Body of pancreas (tissue), 4 donors: Measurements from ENCODE around the gene TEX54. TPM values are rescaled to one million over a fixed set of nuclear protein-coding genes. Genes with fewer than 3 reads are reported as not detected.
A peak's percentile ranks its signal among the peaks of the same experiment; 100 is the strongest.

Source experiments
- ATAC-seq: fragments of 150-250 bp; one replicate; pipeline ENCODE4 v1.9.1; 2016
- DNase-seq, 4 donors: peaks; one replicate each; pipeline ENCODE4 v3.0.0-alpha.2; 2019
- H3K27ac ChIP-seq, 4 donors: fragments of 200-600 bp; sonication (generic); 1 replicate in 3 of 4; 2 replicates in 1 of 4; pipeline versions ENCODE4 v1.5.1 to v1.6.1; 2016 to 2019; ENCODE audit warnings: mild to moderate bottlenecking in 1 of 4, mixed read lengths in 1 of 4, moderate library complexity in 1 of 4
- H3K27me3 ChIP-seq, 2 donors: fragments of 200-600 bp; sonication (generic); one replicate each; pipeline ENCODE4 v1.6.0; 2016; ENCODE audit warnings: mild to moderate bottlenecking in 1 of 2
- H3K36me3 ChIP-seq, 2 donors: fragments of 200-600 bp; sonication (generic); replicated peaks in 1 of 2; 2 replicates each; pipeline ENCODE4 v1.5.1; 2016; ENCODE audit warnings: low read depth in 2 of 2; ENCODE audit not compliant: insufficient read depth in 1 of 2
- H3K4me1 ChIP-seq: fragments of 200-600 bp; sonication (generic); one replicate; pipeline ENCODE4 v1.6.0; 2016
- H3K4me3 ChIP-seq, 2 donors: fragments of 200-600 bp; sonication (generic); 1 replicate in 1 of 2; 2 replicates in 1 of 2; pipeline ENCODE4 v1.5.1; 2016 to 2019
- H3K9me3 ChIP-seq, 3 donors: fragments of 200-600 bp; sonication (generic); 1 replicate in 2 of 3; 2 replicates in 1 of 3; pipeline ENCODE4 v1.5.1; 2016
- POLR2A ChIP-seq, 3 donors: fragments of 450-650 bp; IDR thresholded peaks; one replicate each; pipeline ENCODE4 v1.6.1; 2016; ENCODE audit warnings: antibody characterized with exemption in 3 of 3, mild to moderate bottlenecking in 2 of 3
- WGBS, 2 donors: methylation state at CpG; one replicate each; pipeline ENCODE4 v1.1.5; 2017; 5-methylcytosine and 5-hydroxymethylcytosine counted together
- intact Hi-C: fragments of 100-400 bp; cut with DNase I; formaldehyde crosslinking; loops from one replicate; pipeline ENCODE4 v1.15.1; 2023
- total RNA-seq, 2 donors: library from RNA; depleted of rRNA; stranded (reverse); fragments of >200 nt; gene quantifications; one replicate each; pipeline ENCODE4 v1.1.0, GENCODE V29; 2016
- TF ChIP-seq, protein P1 (sequence below), 7 experiments: fragments of 450-650 bp in 4 of 7; fragments of 200-600 bp in 3 of 7; sonication (generic) in 3 of 7; IDR thresholded peaks; one replicate each; pipeline ENCODE4 v1.5.1; 2016 to 2019; ENCODE audit warnings: antibody characterized with exemption in 7 of 7

TEX54 gene
- total RNA-seq, 2 donors from 2014 or later = not detected

DNA sequence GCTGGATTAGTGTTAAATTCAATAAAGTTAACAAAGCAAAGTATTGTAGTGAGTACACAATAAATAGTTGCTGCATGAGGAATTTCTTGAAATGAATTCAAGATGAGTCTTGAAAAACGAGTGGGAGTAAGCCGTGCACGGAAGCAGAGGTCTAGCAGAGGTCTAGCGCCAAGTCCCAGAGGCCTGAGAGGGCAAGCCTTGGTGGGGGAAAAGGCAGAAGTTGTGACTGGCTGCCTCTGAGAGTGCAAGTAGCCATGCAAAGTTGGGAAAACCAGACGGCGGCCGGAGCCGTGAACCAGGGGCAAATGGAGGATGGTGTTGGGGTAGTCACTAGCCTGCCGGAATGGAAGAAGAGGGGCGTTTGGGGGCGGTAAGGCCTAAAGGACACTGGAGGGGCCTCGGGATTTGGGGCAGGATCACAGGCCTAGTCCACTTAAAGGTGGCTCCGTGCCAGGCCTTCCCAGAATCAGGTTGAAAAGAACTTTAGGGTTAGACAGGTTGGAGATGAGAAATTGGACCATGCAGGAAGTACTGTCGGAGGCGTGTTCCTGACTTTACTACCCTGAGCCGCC lies 47.7 kb upstream of the TEX54 start:
- ATAC-seq (peak; percentile 5), DNase-seq (peak in 3 of 4 donors; percentile 47 to 62 (median 48))
- Histone ChIP-seq H3K4me3 (peak overlapping the region; percentile 60 to 98), H3K36me3 (peaks cover 4 to 7% of the 10 kb centered on the region in 2 donors), H3K27ac (peak overlapping the region; percentile 97 to 99 (median 98)), H3K4me1 (peaks cover 78% of the 10 kb centered on the region), H3K9me3 (no peaks in the 10 kb centered on the region), H3K27me3 (no peaks in the 10 kb centered on the region)
- WGBS, 2 donors = 2 to 3% methylated on average over 15 to 16 of the region's 16 CpGs
- intact Hi-C loops = no loop called here
- TF ChIP-seq POLR2A (IDR thresholded peaks at IDR 0.05) = no peak
- TF ChIP-seq, protein P1, sequence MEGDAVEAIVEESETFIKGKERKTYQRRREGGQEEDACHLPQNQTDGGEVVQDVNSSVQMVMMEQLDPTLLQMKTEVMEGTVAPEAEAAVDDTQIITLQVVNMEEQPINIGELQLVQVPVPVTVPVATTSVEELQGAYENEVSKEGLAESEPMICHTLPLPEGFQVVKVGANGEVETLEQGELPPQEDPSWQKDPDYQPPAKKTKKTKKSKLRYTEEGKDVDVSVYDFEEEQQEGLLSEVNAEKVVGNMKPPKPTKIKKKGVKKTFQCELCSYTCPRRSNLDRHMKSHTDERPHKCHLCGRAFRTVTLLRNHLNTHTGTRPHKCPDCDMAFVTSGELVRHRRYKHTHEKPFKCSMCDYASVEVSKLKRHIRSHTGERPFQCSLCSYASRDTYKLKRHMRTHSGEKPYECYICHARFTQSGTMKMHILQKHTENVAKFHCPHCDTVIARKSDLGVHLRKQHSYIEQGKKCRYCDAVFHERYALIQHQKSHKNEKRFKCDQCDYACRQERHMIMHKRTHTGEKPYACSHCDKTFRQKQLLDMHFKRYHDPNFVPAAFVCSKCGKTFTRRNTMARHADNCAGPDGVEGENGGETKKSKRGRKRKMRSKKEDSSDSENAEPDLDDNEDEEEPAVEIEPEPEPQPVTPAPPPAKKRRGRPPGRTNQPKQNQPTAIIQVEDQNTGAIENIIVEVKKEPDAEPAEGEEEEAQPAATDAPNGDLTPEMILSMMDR (IDR thresholded peaks at IDR 0.05) = no peak

DNA sequence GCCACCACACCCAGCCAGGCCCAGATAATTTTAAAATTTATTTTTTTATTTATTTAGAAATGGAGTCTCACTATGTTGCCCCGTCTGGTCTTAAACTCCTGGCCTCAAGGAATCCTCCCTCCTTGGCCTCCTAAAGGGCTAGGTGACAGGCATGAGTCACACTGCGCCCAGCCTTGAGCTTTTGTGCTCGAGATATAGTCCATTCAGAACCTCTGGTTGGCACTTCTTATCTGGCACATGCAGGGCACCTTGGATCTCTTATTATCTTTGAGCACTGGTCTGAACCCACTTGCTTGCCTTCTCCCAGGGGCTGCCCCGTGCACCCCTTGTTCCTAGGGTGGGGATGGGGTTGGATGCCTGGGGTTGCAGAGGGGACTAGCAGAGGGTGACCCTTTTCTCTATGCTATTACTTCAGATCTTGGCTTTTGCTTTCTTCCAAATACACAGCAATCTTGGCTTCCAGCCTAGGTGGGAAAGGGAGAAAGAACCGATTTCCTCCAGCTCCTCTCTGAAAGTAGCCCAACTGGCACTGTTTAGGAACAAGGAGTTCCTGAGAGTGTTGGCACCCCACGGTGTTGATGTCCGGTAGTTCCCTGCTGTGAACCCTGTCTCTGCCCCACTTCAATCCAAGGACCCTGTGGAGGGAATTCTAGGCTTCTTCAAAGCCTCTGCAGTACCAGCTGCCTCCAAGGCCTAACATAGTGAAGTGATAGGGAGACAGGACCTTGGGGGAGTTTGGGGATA lies 46.8 kb upstream of the TEX54 start:
- peaks cover 80% of the 10 kb centered on the region for H3K4me1 ChIP-seq
- TF ChIP-seq, protein P1 (IDR thresholded peaks at IDR 0.05) = no peak
- TF ChIP-seq POLR2A (IDR thresholded peaks at IDR 0.05) = no peak
- H3K27me3 ChIP-seq = no peaks in the 10 kb centered on the region
- WGBS, 2 donors = 41 to 51% methylated on average over 5 to 7 of the region's 7 CpGs
- H3K9me3 ChIP-seq = no peaks in the 10 kb centered on the region
- no peak overlapping the region for H3K4me3 ChIP-seq
- intact Hi-C loops = no loop called here
- peak overlapping the region; percentile 97 to 99 (median 98) for H3K27ac ChIP-seq
- no peaks in the 10 kb centered on the region for H3K36me3 ChIP-seq
- DNase-seq (peak in 2 of 4 donors; percentile 48 to 57), ATAC-seq (no peak)

DNA sequence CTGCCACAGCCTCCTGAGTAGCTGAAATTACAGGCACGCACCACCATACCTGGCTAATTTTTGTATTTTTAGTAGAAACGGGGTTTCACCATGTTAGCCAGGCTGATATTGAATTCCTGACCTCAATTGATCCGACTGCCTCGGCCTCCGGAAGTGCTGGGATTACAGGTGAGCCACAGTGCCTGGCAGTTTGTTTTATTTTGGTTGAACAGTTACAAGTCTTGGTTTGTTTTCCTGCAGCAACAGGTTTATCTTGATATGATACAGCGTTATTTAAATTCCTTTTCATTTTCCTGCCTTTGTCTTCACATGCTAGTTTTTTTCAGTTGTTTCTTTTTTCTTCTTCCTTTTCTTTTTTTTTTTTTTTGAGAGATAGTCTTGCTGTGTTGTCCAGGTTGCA lies 44.1 kb upstream of the TEX54 start:
- WGBS, 2 donors = 16 to 26% methylated on average over 6 of the region's 6 CpGs
- H3K36me3 ChIP-seq = peaks cover 0 to 2% of the 10 kb centered on the region in 2 donors
- no peaks in the 10 kb centered on the region for H3K9me3 ChIP-seq
- ATAC-seq (no peak), DNase-seq (peak in 1 of 4 donors; percentile 25)
- no peaks in the 10 kb centered on the region for H3K27me3 ChIP-seq
- H3K27ac ChIP-seq = peak overlapping the region in 3 of 4 donors; percentile 33 to 98 (median 67)
- H3K4me3 ChIP-seq = no peak overlapping the region
- TF ChIP-seq, protein P1 (IDR thresholded peaks at IDR 0.05) = no peak
- no peak for TF ChIP-seq POLR2A (IDR thresholded peaks at IDR 0.05)
- intact Hi-C loops = no loop called here
- peaks cover 53% of the 10 kb centered on the region for H3K4me1 ChIP-seq

DNA sequence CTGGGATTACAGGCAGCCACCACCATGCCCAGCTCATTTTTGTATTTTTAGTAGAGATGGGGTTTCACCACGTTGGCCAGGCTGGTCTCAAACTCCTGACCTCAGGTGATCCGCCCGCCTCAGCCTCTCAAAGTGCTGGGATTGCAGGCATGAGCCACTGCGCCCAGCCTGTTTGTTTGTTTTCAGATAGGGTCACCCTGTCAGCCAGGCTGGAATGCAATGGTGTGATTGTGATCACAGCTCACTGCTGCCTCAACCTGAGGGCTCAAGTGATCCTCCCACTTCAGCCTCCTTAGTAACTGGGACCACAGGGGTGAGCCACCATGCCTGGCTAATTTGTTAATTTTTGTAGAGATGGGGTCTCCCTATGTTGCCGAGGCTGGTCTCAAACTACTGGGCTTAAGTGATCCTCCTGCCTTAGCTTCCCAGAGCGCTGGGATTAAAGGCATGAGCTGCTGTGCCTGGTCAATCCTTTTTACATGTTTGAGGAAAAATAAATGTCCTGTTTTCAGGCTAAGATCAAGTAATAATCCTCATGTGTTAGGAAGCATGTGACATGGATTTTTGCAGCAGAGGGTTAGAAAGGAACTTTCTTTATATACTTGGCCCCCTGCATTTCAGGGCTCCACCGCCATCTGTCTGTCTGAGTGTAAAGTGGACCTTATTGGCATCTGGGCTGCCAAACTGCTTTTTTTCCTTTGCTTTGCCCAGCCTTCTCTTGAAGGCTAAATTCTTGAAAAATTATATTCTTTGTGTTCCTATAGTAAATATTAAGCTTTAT lies 43.2 kb upstream of the TEX54 start:
- intact Hi-C loops = no loop called here
- Histone ChIP-seq H3K27ac (peak overlapping the region in 3 of 4 donors; percentile 33 to 98 (median 67)), H3K4me1 (peaks cover 53% of the 10 kb centered on the region), H3K36me3 (peaks cover 0 to 2% of the 10 kb centered on the region in 2 donors), H3K27me3 (no peaks in the 10 kb centered on the region), H3K9me3 (no peaks in the 10 kb centered on the region), H3K4me3 (no peak overlapping the region)
- no peak for TF ChIP-seq POLR2A (IDR thresholded peaks at IDR 0.05)
- TF ChIP-seq, protein P1 (IDR thresholded peaks at IDR 0.05) = peak in 1 of 7 experiments; percentile 2
- peak in 1 of 4 donors; percentile 33 for DNase-seq
- ATAC-seq = no peak
- WGBS, 2 donors = 56 to 61% methylated on average over 6 to 7 of the region's 7 CpGs
